HS-5 (cell line): ENCODE measurements around the gene ROMO1.

Experiments used
- DNase-seq: peaks from one replicate; pipeline ENCODE4 v3.0.0-alpha.2; 2012; ENCODE audit warnings: low read depth

Gene ROMO1

DNA sequence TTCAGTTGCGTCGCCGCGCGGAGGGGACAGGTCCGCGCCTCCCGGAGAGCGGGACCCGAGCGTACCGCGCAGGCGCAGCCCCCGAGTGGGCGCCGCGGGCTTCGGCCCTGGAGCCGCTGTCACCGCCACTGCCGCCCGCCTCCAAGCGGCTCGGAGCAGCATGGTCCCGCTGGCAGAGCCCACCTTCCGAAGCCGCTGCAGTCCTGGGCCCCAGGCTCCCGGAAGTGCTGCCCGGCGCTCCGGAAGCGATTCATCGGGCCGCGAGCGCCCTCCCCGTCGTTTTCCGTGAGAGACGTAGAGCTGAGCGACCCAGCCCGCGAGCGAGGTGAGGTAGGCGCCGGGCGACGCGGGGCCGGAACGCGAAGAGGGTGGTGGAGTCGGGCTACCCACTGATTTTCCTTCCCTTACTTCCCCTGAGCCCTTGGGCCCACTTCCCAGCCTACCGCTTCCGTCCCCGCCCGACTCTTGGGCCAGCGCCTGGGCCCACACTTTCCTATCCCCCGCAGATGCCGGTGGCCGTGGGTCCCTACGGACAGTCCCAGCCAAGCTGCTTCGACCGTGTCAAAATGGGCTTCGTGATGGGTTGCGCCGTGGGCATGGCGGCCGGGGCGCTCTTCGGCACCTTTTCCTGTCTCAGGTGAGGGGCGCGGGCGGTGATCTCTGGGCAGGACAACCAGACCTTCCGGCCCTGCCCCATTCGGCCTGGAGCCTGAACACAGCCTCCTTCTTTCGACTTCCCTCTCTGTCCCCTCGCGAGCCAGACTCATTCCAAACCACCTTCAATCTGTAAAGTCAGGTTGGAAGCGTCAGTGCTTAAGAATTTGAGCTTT, at the start of gene ROMO1, which contains the start of gene NFS1:
Gene ROMO1 (plus strand): TSS at position 279 of the 830 bp plus-strand sequence. CDS start 228 bp downstream, at position 507.
Gene NFS1 (minus strand): TSS at position 226 of the 830 bp plus-strand sequence. CDS start 64 bp downstream, at position 162.
- DNase-seq, result peak; percentile 49

DNA sequence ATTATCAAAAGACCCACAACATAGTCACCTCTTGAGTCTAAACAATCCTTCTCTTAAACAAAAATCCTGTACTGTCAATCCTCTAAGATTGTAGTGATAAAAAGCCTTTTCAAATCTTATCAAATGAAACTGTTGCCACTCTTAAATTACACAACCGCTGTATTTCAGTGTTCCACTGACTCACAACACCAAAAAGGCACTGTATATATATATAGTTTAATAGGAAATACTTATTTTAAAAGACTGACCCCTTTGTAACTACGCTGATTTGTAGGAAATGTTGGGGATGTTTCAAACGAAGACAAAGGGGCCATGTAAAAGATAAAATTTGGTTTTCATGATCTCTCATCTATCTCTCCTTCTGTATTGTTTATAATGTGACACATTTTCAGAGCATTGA, 48.6 kb upstream of the ROMO1 start:
- DNase-seq, result no peak

DNA sequence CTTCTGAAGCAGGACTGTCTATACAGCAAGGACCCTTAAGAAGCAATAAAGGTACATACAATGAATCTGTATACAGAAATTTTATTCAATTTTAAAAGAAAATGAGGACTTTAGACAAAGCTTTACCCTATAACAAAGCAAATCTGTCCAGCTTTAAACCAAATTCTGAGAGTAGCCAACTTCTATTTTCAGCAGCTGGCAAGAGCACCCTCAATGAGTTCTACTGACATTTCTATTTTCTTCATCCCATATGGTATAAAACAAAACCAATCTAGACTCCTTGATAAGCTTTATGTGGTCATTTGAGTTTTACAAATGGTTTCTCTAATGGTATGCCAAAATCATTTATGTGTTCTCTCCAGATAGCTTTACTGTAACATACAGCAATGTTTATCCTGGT, 47.2 kb upstream of the ROMO1 start:
- no peak for DNase-seq

DNA sequence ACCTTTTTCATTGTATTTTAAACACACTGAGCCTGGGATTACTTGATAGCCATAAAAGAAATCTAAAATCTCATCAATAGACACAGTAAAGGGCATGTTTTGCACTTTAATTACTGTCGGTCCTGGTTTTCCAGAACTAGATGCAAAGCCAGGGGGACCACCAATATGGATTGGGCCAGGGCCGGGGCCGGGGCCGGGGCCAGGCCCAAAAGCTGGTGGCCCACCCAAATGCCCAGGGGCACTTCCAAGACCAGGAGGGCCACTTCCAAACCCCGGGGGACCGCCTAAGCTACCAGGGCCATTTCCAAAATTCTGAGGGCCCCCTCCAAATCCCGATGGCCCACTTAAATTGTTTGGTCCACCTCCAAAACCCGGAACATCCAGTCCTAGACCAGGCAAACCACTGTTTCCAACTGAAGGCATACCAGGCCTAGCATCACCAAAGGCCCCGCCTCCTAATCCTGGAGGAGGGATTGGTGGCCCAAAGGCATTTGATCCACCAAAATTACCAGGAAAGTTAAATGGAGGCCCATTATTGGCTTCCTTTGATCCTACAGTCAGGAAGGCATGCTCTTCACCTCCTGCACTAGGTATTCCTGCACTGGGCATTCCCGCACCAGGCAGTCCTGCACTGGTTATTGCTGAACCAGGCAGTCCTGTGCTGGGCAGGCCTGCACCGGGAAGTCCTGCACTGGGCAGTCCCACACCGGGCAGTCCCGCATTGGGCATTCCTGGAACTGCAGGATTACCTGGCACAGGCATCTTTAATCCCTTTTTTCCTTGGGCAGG, 46.4 kb upstream of the ROMO1 start:
- no peak for DNase-seq

DNA sequence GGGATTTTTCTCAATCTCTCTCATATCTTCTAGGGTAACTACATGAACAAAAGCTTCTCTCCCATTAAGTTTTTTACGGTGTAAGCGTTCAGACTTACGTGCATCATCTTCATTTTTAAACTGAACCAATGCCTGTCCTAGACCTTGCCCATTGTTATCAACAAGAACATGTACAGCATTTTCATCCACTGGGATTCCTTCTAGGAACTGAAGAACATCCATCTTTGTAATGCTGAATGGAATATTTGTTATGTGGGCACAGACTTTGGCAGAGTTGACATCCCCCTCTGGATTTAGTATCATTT, 45.8 kb upstream of the ROMO1 start:
- DNase-seq, result no peak

DNA sequence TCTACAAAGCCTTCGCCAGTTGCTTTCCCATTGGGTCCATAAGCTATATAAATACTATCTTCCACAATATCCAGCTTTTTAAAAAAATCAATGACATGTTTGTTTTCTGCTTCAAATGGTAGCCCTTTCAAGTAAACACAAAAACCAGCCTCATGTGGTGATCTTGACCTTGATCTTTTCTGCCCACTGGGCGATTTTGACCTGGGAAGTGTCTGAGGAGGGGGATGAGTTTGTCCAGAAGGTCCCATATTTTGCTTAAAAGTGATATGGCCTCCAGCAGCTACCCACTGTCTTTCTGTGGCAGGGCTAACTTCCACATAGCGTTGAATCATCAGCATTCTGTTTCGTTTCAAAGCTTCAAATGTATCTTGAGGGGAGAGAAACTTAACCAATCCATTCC, 45.3 kb upstream of the ROMO1 start:
- DNase-seq, result no peak

DNA sequence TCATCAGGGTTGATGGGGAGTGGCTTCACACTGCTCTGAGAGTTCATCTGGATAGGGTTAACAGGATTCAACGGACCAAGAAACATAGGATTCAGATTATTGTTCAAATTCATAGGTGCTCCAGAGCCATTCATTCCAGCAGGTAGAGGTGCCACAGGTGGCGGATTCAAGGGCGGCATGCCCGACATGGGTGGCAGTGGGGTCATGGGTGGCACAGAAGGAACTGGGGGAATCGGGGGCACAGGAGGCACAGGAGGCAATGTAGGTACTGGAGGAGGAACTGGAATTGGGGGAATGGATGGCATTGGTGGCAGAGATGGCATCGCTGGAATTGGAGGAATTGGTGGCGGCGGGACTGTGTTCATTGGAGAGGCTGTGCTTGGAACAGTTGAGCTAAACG, 44.8 kb upstream of the ROMO1 start:
- no peak for DNase-seq

DNA sequence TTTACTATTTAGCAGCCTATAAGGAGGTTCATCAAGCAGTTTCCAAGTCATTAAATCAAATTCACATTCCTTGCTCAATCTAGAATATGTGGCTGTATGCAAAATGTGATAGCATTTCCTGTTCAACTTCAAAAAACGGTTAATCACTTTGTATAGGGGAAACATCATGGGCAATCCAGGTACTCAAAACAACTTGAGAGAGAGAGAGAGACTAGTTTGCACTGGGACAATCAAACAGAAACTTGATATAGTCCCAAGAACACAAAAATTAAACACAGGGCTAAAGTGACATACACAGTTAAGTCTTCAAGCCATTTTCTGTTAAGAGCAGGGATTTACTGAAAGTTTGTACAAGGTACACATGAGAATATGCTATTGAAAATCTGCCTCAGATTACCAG, 41.9 kb upstream of the ROMO1 start:
- DNase-seq, result no peak

DNA sequence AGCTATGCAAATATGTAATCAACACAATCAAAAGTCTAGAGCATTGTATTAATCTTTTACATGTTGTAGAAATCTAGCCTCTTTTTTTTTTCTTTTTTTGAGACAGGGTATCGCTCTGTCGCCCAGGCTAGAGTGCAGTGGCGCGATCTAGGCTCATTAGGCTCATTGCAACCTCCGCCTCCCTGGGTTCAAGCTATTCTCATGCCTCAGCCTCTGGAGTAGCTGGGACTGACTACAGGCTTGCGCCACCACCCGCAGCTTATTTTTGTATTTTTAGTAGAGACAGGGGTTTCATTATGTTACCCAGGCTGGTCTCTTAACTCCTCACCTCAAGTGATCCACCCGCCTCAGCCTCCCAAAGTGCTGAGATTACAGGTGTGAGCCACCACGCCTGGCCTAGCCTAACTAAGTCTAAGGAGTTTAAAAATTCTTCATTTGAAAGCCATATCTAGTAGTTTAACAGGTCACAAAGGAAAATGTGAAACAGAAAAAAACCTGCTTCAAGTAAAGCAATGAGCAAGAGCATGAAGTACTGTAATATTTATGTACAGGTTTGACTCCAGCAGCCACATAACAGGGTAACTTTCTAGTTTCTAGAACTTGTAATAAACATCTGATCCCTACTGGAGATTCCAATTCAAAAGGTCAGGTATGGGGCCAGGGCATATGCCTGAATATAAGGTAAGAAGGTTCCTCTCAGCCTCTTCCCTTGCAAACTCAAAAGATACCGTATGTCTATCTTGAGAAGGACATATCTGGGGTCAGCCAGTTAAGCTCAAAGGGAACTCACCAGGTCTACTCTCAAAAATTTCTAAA, 38.9 kb upstream of the ROMO1 start:
- no peak for DNase-seq

DNA sequence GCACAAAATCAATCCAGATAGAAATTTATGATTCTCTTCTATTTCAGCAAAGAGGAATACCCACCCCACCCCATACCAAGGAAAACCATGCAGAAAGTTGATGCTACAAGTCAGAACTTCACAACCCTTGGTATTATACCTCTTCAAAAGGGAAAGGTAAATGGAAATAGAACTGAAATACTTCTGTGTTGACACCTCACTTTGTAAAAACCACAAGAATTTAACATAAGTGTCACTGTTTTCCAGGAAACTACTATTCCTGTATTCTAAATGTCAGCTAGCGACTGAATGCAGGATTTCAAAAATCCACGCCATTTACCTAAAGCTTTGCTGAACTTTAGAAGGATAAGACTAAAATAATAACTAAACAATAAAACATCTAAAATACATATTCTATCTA, 38.2 kb upstream of the ROMO1 start:
- DNase-seq, result no peak

DNA sequence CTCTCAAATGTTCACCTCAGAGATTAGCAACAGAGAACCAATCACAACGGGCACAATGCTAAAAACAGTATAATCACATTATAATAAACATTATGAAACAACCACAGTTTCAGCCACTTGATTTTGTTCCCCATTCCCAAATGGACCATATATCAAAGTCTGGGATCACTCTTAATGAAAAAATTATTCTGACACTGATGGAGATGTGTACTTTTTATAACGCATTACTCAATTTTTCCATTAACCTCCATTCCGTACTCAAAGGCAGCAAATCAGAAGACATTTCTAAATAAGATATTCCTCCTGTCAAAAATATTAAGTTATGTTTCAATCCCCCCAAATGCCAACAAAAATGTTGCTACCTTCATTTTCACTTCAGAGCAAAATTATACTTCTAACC, 37.3 kb upstream of the ROMO1 start:
- DNase-seq, result no peak

DNA sequence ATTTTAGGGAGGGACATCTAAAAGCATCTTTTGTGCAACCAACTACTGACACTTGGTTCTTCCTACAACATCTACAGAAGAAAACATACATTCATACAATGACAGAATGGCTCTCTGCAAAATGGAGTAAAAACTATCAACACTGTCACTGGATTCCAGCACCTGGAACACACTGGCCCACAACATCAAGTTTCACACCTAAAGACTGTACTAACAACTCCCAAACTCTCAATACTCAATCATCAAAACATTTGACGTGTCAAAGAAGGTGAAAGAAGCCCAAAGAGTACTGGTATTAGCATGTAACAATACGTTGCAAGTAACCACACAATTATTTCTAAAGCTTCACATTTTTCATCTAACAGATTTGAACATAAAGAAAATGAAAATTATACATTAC, 36.7 kb upstream of the ROMO1 start:
- DNase-seq, result no peak

DNA sequence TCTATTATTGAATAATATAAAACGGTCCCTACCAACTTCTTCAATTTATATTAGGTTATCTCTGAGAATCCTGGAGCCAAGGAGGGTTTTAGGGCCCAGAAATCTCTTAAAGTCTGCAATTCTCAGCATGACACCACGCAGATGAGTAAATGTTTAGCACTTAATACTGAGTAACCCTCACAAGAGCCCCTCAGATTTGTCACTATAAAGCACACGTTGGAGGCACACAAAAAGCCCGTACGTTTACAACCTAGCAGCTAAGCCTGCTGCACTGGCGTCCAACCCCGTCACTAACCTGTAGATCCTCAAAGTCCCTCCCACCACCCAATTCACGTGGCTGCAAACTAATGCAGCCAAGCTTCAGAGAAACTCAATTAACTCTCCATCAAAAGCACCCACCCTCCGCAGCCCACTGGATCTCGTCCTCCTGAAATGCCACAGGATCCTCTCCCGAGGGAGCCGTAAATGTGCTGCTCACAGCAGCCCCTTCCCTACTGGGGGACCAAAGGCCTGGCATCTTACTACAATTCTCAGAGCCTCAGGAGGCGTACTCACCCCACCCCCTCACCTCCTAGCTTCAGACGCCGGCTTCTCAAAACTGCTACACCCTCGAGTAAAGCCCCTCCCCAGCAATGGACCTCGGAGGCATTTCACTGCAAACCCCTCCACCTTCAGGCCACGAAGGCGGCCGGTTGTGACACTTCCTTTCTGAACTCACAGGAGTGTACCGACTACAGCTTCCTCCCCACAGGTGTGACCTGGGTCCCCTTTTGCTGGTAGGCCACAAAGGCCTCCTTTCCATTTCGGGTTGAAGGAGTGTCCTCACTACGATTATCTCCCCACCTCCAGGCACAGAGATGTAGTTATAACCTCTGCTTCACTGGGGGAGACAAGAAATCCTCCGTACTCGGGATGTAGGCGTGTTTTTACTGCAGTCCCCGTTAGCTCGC, 35.4 kb upstream of the ROMO1 start:
- DNase-seq, result peak; percentile 14

DNA sequence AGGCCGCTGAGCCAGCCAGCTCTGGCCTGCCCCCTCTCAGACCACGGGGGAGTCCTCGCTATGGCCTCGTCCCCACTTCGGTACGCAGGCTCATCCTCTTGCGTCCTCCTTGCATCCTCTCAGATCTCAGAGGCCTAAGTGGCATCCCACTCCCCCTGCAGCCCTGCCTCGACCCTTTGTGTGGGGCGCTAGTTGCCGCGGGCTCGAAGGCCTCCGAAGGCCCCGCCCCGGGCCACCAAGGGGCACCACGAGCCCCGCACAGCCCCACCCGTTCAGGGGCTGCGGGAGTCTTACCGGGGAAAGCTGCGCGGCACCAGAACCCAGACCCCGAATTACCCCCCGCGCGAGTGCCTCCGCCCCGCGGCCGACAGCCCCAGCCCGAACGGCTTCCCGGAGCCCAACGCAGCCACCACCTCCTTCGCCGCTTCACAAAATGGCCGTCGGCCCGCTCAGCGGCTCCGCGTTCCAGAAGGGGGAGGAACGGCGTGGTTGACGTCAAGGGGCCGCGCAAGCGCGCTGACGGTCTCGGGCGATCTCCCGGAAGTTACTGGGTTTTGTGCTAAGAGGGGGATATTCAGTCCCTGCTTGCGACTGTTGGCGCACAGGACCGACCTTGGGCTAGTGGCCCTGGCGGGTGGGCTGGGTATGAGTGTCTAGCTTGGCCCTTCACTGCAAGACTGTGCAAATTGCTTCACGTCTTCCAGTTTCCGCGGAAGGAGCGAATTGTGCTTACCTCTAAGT, 34.6 kb upstream of the ROMO1 start, which contains the start of the genes CPNE1 and RBM12:
Gene CPNE1 (minus strand): TSS at position 435 of the 741 bp plus-strand sequence. CDS start 31,977 bp downstream, outside the sequence.
Gene RBM12 (minus strand): TSS at position 435 of the 741 bp plus-strand sequence. CDS start 9,578 bp downstream, outside the sequence.
- peak; percentile 70 for DNase-seq

DNA sequence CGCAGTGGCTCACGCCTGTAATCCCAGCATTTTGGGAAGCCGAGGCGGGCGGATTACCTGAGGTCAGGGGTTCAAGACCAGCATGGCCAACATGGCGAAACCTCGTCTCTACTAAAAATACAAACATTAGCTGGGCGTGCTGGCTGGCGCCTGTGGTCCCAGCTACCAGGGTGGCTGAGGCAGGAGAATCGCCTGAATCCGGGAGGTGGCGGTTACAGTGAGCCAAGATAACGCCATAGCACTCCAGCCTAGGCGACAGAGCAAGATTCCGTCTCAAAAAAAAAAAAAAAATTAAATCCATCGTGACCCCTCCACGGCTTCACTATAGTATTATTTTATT, 33.3 kb upstream of the ROMO1 start:
- no peak for DNase-seq

DNA sequence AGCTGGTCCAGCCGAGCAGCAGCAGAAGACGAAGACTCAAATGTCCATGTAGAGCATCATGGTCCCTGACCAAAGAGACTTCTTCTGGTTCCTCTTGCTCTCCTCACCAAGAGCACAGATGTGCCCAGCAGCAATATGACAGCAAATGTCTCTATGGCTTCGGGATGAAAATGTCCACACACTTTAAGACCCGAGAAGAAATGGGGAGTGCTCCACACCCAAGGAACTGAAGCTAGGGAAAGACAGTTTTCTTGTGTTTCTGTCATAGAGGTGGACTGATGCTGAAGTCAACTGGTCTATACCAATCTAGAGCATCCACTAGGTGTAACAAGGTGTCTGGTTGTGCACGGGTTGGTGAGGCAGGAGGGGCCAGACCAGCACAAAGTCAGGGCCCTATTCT, 30.0 kb upstream of the ROMO1 start:
- no peak for DNase-seq

DNA sequence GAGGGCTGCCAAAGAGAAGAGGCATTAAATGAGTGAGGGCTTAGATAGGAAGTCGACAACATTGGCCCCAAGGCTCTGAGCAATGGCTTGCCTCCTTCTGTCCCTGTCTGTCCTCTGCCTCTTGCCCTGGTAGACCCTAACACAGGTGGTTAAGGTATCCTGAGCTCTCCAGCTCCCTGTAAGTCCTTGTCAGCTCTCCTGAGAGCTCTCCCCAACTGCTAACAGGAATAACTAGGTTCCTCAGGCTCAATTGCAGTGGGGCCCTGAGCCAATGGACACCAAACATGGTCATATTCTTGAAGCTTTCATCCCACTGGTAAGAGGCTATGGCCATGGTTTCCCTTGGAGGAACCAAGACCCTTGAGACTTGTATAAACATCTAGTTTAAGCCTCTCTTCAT, 29.5 kb upstream of the ROMO1 start:
- DNase-seq, result no peak

DNA sequence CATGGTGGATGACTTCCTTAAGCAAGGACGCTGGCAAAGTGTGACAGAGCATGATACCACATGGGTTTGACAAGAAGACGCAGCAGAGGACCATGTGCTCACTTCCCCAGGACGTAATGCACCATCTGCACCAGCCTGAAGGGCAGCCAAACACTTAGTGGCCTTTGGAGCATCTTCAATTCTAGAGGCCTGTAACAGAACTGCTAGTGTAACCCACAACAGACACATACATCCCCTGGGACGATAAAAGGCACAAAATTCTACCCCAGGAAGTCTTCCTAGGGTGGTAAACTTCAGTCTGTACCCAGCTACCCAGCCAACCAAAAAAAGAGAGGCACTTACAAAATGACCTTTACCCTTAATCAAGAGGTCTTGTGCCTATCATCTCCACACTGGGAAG, 25.3 kb upstream of the ROMO1 start:
- DNase-seq, result no peak

DNA sequence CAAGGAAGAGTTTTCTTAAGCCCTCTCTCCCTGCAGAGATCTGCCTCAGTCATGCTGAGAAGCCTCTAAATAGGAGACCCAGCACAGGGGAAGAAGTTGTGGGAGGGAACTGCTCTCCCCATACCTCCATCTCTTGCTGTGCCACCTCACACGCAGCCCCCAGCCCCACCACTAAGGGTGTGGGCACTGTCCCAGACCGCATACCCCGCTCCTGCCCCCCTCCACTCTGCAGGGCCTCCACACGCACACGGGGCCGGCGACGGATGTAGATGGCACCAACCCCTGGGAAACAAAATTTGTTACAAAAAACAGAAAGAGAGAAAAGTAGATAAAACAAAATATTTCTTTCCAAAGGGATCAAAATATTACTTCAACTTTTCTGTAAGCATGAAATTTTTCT, 24.3 kb upstream of the ROMO1 start:
- DNase-seq, result no peak

DNA sequence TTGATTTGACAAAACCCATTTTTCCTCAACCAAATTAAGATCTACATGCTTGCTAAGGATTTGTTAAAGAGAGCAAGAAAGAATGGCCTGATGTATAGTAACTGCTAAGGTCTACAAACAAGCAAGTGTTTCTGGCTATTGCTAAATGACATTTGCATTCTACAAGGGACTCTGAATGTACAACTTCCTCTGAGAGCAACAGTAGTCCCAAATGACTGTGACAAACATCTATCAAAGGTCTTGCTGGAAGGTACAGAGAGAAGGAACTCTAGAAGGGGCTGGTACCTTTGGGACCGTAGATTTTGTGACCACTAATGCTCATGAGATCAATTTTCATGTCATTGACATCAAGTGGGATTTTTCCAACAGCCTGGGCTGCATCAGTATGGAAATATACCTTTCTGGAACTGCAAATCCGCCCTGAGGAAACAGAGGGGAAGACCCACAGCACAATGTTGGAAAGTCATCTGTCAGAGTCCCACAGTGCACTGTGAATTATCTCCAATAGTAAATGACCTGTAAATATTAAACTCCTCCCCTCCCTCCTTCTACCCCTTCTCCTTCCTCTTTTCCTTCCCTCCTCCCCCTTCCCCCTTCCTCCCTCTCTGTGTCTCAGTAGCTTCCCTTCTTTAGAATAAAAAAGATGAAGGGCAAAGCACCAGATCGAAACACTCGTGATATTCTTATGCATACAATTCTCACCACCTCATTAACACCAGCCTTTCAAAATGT, 18.6 kb upstream of the ROMO1 start:
- DNase-seq, result no peak
